ENCODE data around the gene CCDC6.

- TF ChIP-seq, protein P1, sequence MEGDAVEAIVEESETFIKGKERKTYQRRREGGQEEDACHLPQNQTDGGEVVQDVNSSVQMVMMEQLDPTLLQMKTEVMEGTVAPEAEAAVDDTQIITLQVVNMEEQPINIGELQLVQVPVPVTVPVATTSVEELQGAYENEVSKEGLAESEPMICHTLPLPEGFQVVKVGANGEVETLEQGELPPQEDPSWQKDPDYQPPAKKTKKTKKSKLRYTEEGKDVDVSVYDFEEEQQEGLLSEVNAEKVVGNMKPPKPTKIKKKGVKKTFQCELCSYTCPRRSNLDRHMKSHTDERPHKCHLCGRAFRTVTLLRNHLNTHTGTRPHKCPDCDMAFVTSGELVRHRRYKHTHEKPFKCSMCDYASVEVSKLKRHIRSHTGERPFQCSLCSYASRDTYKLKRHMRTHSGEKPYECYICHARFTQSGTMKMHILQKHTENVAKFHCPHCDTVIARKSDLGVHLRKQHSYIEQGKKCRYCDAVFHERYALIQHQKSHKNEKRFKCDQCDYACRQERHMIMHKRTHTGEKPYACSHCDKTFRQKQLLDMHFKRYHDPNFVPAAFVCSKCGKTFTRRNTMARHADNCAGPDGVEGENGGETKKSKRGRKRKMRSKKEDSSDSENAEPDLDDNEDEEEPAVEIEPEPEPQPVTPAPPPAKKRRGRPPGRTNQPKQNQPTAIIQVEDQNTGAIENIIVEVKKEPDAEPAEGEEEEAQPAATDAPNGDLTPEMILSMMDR (IDR thresholded peaks at IDR 0.05 in 2 of 3, conservative IDR thresholded peaks at IDR 0.05 in 1 of 3; ENCODE audit: insufficient read depth in 2 of 3, low read depth in 1 of 3, low read length in 3 of 3), result no peak
- TF ChIP-seq ATF7 (IDR thresholded peaks at IDR 0.05), result no peak
Measured at GRCh38 chr10:59854571-59854970, 51.8 kb downstream of the CCDC6 start.
